DOHH2 (cell line): ENCODE measurements around the gene DOHH.

Experiments used
- CTCF ChIP-seq: fragments of 200-600 bp; sonication (generic); IDR thresholded peaks from one replicate; pipeline ENCODE4 v1.5.1; 2014; ENCODE audit warnings: antibody characterized with exemption, mild to moderate bottlenecking, low read depth, low read length; ENCODE audit not compliant: poor library complexity, severe bottlenecking
- EZH2phosphoT487 ChIP-seq: fragments of 200-600 bp; sonication (generic); IDR thresholded peaks from 2 replicates; pipeline ENCODE4 v1.6.1; 2017; ENCODE audit warnings: borderline replicate concordance, mild to moderate bottlenecking, antibody characterized with exemption, low read length, moderate library complexity, mixed read lengths

DNA sequence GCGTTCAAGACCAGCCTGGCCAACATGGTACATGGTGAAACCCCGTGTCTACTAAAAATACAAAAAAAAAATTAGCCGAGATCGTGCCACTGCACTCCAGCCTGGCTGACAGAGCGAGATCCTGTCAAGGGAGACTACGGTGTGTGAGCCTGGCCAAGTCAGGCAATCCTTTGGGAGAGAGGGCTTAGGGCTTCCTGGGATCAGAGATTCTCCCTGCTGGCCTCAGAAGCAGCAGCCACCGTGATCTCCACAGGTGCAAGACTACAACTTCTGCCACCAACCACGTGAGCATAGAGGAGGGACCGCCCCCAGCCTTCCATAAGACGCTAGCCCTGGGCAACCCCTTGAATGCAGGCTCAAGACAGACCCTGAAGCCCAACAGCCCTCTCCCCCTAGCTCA, 49.3 kb upstream of the DOHH start:
- TF ChIP-seq CTCF (no peak), EZH2phosphoT487 (no peak)
